Urinary bladder (tissue), 4 donors: Measurements from ENCODE around the gene LRRC17. TPM values are rescaled to one million over a fixed set of nuclear protein-coding genes. Genes with fewer than 3 reads are reported as not detected.
"Not testable (repeated sequence)": the region's sequence is repeated elsewhere in the genome, so short reads cannot be mapped to it uniquely, and the experiment has no call there.

Source experiments
- DNase-seq: peaks from one replicate; pipeline ENCODE4 v3.0.0-alpha.2; 2015; ENCODE audit errors: extremely low spot score
- H3K27ac ChIP-seq: one replicate; pipeline ENCODE4 v1.5.1; 2013; ENCODE audit warnings: low read depth, mild to moderate bottlenecking, moderate library complexity
- H3K36me3 ChIP-seq: one replicate; pipeline ENCODE4 v1.6.1; 2013; ENCODE audit warnings: mild to moderate bottlenecking, moderate library complexity; ENCODE audit not compliant: insufficient read depth
- H3K4me1 ChIP-seq: one replicate; pipeline ENCODE4 v1.6.1; 2013; ENCODE audit warnings: mild to moderate bottlenecking, moderate library complexity; ENCODE audit not compliant: insufficient read depth
- H3K4me3 ChIP-seq: one replicate; pipeline ENCODE4 v1.5.1; 2013; ENCODE audit warnings: low read depth, low read length
- WGBS: extraction: QIAGEN DNeasy Blood & Tissue Kit; methylation state at CpG from one replicate; pipeline ENCODE4 v1.1.7; 2013; 5-methylcytosine and 5-hydroxymethylcytosine counted together
- polyA plus RNA-seq: library from polyadenylated mRNA; stranded (reverse); fragments of 200-250 nt; gene quantifications from one replicate; pipeline ENCODE4 v1.2.3, GENCODE V29; 2013
- total RNA-seq: library from RNA; depleted of rRNA; stranded (reverse); fragments of >200 nt; gene quantifications from one replicate; pipeline ENCODE4 v1.2.3, GENCODE V29; 2014
- donor health status: healthy with polysubstance abuse.
- donor health status: healthy.

Gene LRRC17
- total and polyA plus RNA-seq, 2 donors, result 3.8 to 200 TPM

DNA sequence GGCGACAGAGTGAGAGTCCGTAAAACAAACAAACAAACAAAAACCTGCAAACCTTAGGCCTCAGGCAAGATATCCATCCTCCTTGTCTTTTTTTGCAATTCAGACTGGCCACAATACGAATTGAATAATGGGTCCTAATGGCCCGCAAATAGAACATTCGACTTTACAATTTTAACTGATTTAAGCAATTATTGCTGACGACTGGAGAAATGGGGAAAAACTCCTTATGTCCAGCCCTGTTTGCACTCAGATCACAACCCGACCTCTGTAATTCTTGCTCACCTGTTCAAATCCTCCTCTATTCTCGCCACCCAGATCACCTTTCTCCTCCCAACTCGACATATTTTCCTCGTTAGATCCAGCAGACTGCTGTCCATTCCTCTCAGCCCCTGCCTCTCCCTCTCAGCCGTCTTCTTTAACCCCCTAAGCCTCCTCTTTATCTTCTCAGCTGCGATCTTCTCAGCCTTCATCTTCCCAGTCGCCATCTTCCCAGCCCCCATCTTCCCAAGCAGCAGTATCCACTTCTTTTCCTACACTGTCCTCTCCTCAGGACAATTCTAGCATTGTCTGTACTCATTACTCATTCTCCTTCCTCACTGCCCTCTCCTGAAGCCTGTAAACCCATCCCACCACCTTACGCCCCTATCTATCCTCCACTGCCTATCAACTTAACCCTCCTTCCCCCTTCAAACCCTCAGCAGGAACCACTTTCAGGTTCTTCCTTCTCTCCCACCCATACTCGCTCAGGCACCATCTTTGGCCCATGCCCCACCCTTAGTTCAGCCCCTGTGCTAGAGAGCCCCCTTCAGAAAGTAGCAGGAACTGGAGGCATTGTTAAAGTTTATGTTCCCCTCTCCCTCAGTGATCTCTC, 61.8 kb downstream of the LRRC17 start:
- H3K27ac ChIP-seq, result no peak overlapping the region
- no peaks in the 10 kb centered on the region for H3K4me1 ChIP-seq
- H3K36me3 ChIP-seq, result no peaks in the 10 kb centered on the region
- no peak overlapping the region for H3K4me3 ChIP-seq
- WGBS, result 91% methylated on average over 15 of the region's 15 CpGs
- no peak for DNase-seq

DNA sequence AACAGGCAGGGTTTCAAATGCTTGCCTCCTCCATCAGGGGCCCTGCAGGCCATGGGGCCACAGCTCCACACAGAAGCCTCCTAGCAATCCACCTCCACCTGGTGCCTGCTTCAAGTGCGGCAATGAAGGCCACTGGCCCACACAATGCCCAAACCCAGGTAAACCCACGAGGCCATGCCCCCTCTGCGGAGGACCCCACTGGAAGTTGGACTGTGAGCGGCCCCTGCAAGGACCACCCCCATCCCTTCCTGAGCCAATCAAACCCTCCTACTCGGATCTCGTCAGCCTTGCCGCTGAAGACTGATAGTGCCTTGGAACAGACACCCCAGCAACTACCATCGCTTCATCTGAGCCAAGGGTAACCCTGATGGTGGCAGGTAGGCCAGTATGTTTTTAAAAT, 63.1 kb downstream of the LRRC17 start:
- DNase-seq, result no peak
- Histone ChIP-seq H3K4me3 (no peak overlapping the region), H3K4me1 (no peaks in the 10 kb centered on the region), H3K36me3 (no peaks in the 10 kb centered on the region), H3K27ac (no peak overlapping the region)
- WGBS, result 84% methylated on average over 8 of the region's 8 CpGs

DNA sequence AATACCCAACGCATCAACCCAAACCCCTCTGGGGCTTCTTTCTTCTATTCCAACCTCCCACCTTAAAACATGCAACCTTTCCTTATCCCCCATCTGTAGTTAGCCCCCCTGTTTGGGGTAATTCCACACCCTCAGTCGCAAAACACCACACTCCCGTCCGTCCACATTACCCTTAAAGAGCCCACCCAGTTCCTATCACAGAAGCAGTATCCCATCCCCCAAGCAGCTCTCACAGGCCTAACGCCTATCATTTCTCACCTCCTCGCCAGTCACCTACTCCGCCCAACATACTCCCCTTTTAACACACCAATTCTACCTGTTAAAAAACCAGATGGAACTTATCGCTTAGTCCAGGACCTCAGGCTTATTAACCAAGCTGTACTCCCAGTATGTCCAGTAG, 63.7 kb downstream of the LRRC17 start:
- Histone ChIP-seq H3K4me3 (no peak overlapping the region), H3K36me3 (no peaks in the 10 kb centered on the region), H3K4me1 (no peaks in the 10 kb centered on the region), H3K27ac (no peak overlapping the region)
- WGBS, result 90% methylated on average over 8 of the region's 8 CpGs
- no peak for DNase-seq

DNA sequence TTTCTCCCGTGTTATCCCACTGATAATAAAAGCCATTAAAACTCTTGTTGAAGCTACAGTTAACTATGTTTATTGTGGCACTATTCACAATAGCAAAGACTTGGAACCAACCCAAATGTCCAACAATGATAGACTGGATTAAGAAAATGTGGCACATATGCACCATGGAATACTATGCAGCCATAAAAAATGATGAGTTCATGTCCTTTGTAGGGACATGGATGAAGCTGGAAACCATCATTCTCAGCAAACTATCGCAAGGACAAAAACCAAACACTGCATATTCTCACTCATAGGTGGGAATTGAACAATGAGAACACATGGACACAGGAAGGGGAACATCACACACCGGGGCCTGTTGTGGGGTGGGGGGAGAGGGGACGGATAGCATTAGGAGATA, 64.8 kb downstream of the LRRC17 start:
- not testable (repeated sequence) for H3K27ac ChIP-seq, H3K4me3 ChIP-seq, H3K4me1 ChIP-seq, H3K36me3 ChIP-seq, DNase-seq
- WGBS, result 81% methylated on average over 4 of the region's 4 CpGs

DNA sequence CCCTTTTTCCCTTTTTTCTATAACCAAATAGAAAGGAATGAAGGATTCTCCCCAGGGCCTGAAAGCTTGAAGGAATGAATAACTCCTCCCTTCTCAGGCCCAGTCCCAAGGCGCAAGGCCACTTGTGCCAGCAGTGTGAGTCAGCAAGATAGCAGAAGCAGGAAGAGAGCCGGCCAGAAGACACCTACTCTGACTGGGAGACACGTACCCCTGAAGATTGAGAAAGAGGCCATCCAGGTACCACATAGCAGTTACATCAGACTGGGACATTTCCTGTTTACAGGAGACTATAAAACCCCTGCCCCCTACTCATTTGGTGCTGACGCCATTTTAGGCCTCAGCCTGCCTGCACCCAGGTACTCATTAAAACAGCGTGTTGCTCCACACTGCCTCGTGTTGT, 65.5 kb downstream of the LRRC17 start:
- H3K36me3 ChIP-seq, result no peaks in the 10 kb centered on the region
- no peak for DNase-seq
- H3K4me1 ChIP-seq, result no peaks in the 10 kb centered on the region
- no peak overlapping the region for H3K27ac ChIP-seq
- no peak overlapping the region for H3K4me3 ChIP-seq
- WGBS, result 59% methylated on average over 6 of the region's 6 CpGs

DNA sequence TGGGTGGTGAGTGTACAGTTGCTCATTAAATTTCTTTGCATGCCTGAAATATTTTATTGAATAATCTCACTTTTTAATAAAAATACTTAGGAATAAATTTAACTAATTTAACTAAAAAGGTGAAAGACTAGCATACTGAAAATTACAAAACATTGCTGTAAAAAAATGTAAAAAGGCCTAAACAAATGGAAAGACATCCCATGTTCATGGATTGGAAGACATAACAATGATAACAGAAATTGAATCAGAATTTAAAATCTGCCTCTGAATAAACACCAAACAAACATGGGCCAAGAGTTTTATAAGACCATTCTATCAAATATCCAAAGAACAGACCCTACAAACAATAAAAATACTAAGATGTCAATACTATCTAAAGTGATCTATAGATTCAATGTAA, 66.9 kb downstream of the LRRC17 start:
- H3K27ac ChIP-seq, result no peak overlapping the region
- no peaks in the 10 kb centered on the region for H3K36me3 ChIP-seq
- DNase-seq, result no peak
- H3K4me3 ChIP-seq, result no peak overlapping the region
- no peaks in the 10 kb centered on the region for H3K4me1 ChIP-seq

DNA sequence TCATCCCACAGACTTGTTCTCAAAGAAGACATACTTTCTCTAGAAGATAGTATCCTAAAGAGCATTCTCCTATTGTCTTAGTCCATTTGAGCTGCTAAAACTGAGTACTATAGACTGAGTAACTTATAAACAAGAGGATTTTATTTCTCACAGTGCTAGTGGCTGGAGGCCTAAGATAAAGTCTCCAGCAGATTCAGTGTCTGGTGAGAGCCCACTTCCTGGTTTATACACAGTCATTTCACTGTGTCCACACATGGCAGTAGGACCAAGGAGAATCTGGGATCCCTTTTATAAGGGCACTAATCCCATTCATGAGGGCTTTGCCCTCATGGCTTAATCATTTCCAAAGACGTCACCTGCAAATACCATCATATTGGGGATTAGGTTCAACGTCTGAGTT, 68.7 kb downstream of the LRRC17 start:
- 56% methylated on average over 2 of the region's 2 CpGs for WGBS
- H3K4me1 ChIP-seq, result no peaks in the 10 kb centered on the region
- no peak overlapping the region for H3K4me3 ChIP-seq
- no peak overlapping the region for H3K27ac ChIP-seq
- no peaks in the 10 kb centered on the region for H3K36me3 ChIP-seq
- no peak for DNase-seq

DNA sequence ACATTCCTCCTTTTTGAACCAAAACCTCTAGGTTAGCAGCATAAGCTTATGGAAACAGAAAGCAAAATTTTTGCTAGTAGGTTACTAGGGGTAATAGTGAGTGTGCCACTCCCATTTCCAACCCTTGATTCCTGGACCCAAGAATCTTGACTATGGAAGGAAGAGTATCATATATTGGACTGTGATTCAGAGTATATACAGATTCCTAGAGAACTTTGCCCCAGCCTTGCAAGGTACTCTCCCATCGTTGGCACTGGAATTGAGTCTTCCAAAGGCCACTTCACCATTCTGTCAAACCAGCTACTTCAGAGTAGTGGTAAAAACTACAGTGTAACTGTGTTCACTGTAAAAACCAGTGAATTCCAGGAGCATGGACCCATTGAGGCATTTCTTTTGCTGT, 69.4 kb downstream of the LRRC17 start:
- WGBS, result 89% methylated on average over 1 of the region's 1 CpG
- H3K4me3 ChIP-seq, result no peak overlapping the region
- DNase-seq, result no peak
- no peaks in the 10 kb centered on the region for H3K36me3 ChIP-seq
- no peaks in the 10 kb centered on the region for H3K4me1 ChIP-seq
- H3K27ac ChIP-seq, result no peak overlapping the region

DNA sequence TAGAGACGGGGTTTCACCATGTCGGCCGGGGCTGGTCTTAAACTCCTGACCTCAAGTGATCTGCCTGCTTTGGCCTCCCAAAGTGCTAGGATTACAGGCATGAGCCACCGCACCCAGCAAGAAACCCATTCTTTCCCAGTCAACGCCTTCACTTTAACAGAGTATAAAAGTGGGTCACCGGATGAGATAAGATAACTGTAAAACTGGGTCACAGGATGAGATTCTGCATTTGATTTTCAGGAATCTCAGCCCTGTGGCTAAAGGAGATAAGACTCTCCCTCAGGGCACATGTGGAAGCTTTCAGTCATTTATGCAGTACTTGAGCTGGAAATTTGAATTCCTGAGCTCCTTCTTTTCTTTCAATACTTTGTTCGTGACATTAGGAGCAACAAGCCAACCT, 70.8 kb downstream of the LRRC17 start:
- H3K4me1 ChIP-seq, result no peaks in the 10 kb centered on the region
- H3K27ac ChIP-seq, result no peak overlapping the region
- no peaks in the 10 kb centered on the region for H3K36me3 ChIP-seq
- no peak for DNase-seq
- 78% methylated on average over 7 of the region's 7 CpGs for WGBS
- H3K4me3 ChIP-seq, result no peak overlapping the region

DNA sequence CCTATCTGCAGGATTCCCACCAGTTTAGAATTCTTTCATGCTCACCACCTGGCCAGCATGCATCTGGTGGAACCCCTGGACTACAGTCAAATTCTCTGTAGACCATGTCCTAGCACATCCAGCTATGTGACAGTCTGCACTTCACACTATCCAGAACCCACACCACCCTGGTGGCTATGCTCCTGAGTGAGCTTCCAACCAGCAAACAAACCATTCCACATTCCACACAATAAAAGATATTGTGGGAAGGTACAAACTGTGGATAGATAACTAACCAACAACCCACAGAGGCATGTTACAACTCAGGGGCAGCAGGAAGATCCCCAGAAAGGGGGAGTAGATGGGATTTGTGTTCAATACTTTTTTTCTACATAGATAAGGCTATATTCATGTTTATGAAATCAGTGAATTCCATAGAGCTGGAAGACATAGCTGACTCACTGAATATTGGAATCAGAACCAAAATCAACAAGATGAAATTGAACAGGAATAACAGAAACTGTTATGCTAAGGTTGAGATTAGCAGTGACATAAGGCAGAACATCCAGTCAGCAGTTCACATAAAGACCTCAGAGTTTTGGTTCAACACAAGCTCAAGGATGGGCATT, 72.5 kb downstream of the LRRC17 start:
- Histone ChIP-seq H3K4me1 (no peaks in the 10 kb centered on the region), H3K27ac (no peak overlapping the region)
- no peak for DNase-seq

DNA sequence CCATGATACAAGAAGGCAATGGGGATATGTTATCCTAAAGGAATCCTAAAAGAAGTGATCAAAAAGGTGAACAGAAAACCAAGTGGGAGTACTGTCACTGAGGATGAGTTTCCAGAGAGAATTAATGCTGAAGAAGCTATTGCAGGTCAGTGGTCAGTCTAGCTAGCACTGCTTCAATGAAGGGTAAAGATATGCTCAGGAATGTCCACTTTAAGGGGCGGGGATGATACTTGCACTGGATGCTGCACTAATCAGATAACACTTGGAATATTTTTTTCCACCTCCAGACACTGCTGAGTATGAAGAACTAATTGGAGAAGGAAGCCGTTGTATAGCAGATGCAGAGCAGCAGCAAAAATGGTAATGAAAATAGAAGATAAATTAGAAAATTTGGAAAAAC, 75.3 kb downstream of the LRRC17 start:
- no peak overlapping the region for H3K27ac ChIP-seq
- DNase-seq, result no peak
- no peak overlapping the region for H3K4me3 ChIP-seq
- 92% methylated on average over 2 of the region's 2 CpGs for WGBS
- no peaks in the 10 kb centered on the region for H3K4me1 ChIP-seq
- H3K36me3 ChIP-seq, result no peaks in the 10 kb centered on the region

More for the DNA sequence above, 72.5 kb downstream of the LRRC17 start:
- H3K4me3 ChIP-seq, result no peak overlapping the region
- H3K36me3 ChIP-seq, result no peaks in the 10 kb centered on the region

DNA sequence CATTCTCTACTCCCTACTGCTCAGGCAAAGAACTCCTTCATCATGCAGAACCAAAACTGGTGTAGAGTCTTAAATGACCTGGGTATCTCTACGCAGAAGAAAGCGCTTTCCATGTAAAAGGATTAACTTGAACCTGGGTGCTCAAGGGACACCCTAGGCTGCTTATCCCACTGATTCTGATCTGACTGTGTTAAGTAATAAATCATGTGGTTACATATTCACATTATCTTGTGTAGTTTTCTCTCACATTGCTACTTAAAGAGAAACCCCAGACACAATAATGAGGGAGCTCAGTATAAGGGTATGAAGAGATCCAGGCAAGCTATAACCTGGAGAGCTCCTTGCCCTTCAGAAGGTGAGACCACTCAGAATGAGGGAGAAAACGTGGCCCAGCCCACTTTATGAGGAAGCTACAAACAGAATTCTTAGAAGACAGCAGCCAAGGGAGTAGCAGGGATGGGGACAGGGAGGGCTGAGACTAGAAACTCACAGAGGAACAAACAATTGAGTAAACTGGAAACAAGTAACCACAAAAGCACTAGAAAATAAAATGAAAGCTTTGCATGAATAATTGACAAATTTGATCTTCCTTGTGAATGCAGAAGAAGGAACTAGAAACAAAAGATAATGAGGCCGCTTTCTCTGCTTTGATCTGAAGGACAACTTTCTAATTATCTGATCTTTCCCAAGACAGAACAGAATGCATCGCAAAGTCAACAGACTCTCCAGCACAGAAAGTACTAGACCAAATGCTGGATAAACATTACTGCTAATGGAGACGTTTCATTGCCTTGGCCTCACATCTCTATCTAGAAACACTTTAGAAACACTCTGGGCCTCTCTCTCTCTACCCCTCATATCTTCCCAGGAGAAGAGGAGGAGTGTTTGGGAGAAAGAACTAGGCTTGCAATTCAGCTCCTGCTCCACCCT, 76.1 kb downstream of the LRRC17 start:
- no peak overlapping the region for H3K4me3 ChIP-seq
- H3K4me1 ChIP-seq, result no peaks in the 10 kb centered on the region
- no peak overlapping the region for H3K27ac ChIP-seq
- no peaks in the 10 kb centered on the region for H3K36me3 ChIP-seq
- 72% methylated on average over 6 of the region's 6 CpGs for WGBS
- no peak for DNase-seq

DNA sequence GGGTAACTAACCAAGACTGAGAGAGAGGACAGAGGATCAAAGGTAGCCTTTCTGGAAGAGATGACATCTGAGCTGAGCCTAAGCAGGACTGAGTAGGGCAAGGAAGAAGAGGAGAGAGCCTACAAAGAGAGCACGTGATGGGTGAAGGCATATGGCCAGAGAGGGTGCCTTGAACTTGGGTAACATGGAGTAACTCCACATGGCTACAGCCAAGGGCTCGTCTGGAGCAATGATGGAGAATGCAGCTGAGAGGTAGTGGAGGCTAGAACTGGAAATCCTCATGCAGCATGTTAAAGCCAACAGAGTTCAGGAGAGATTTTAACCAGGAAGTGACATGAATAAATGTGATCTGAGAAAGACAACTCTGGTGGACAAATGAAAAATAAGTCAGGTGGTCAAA, 77.8 kb downstream of the LRRC17 start:
- no peak overlapping the region for H3K27ac ChIP-seq
- 96% methylated on average over 2 of the region's 2 CpGs for WGBS
- no peak overlapping the region for H3K4me3 ChIP-seq
- no peaks in the 10 kb centered on the region for H3K36me3 ChIP-seq
- DNase-seq, result no peak
- no peaks in the 10 kb centered on the region for H3K4me1 ChIP-seq

DNA sequence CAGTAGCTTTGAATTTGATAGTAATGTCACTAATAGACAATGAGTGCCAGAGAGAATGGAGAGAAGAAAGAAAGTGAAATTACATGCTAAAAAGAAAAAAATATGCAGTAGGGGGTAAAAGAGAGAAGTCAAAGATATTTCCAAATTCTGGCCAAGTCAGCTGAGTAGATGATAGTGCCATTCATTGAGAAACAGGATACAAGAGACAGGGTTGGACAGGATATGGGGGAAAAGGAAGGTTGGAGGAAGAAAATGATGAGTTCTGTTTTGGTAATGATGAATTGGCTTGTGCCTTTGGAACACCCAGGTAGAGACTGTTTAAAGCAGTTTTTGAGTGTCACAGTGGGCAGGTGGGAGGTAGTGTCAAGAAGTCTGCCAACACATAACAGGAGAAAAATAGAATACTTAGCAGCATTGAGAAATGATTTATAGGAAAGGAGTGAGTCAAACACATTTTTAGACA, 78.3 kb downstream of the LRRC17 start:
- Histone ChIP-seq H3K27ac (no peak overlapping the region), H3K36me3 (no peaks in the 10 kb centered on the region), H3K4me1 (no peaks in the 10 kb centered on the region), H3K4me3 (no peak overlapping the region)
- no peak for DNase-seq
